ENCODE measurements around the gene HGF. TPM values are rescaled to one million over a fixed set of nuclear protein-coding genes. Genes with fewer than 3 reads are reported as not detected.

HGF gene
- total and polyA plus RNA-seq, 2 donors (not counting 1 experiment from before 2014, with no cell fraction given), result 0.25 TPM; not detected in 1

DNA sequence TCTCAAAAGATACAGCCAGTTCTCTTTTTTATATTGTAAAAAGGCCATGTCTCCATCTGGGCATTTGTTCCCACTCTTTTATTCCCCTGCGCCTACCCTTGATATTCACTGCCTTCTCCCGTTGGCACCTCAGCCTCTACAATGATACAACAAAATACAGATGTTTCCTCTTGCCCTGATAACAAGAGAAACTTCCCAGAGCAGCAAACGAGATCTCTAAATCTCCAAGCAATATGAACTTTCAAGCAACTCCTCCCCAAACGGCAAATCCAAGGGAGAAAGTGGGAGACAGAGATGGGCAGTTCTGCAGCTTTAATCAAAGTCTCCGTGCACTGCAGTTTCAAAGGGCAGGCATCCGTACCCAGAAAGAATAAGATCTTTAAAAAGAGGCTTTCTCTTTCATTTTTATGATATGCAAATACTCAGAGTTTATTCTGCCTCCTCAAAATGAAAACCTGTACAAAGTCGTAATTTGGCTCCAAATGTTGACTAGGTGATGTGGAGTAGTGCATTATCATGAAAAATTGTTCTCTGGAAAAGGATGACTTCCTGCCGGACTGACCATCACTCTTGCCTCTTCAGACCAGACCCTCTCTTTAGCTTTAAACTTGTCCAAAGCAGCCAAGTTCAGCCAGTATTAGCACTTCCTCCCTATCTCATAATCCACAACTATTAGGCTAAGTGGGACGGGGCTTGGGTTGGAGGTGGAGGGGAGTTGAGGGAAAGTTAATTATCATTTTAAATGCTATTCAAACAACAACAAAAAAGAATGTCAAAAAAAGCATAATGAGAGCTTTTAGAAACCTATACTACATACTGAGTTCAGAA is 682 bp downstream of the HGF start:
- Mint-ChIP-seq H3K27ac (no peak overlapping the region), H3K27me3 (no peaks in the 10 kb centered on the region), H3K9me3 (ENCODE audit: insufficient read depth) (no peaks in the 10 kb centered on the region), H3K4me3 (peak overlapping the region; percentile 71), H3K4me1 (peaks cover 9% of the 10 kb centered on the region)
- no peak overlapping the region for H3K27ac ChIP-seq (ENCODE audit: low read length in 2 of 2)
- ChIA-PET CTCF (no interaction called here), POLR2A (no interaction called here)
- intact Hi-C loops (cut with micrococcal nuclease), result no loop called here
- H3K36me3 ChIP-seq (replicated peaks in 1 of 2; ENCODE audit: control extremely low read depth in 1 of 2, control insufficient read depth in 1 of 2, extremely low read depth in 1 of 2, insufficient read depth in 2 of 2, low read length in 1 of 2), result no peaks in the 10 kb centered on the region
- ATAC-seq (ENCODE audit: low read depth), result no peak
- WGBS (ENCODE audit: insufficient coverage), result 4% methylated on average over 4 of the region's 9 CpGs
- H3K79me2 ChIP-seq (ENCODE audit: control insufficient read depth, insufficient read depth, low read length), result no peaks in the 10 kb centered on the region
- H3K4me2 ChIP-seq (replicated peaks; ENCODE audit: low read depth, low read length, poor library complexity, severe bottlenecking), result peak overlapping the region; percentile 45
- TF ChIP-seq, protein P1, sequence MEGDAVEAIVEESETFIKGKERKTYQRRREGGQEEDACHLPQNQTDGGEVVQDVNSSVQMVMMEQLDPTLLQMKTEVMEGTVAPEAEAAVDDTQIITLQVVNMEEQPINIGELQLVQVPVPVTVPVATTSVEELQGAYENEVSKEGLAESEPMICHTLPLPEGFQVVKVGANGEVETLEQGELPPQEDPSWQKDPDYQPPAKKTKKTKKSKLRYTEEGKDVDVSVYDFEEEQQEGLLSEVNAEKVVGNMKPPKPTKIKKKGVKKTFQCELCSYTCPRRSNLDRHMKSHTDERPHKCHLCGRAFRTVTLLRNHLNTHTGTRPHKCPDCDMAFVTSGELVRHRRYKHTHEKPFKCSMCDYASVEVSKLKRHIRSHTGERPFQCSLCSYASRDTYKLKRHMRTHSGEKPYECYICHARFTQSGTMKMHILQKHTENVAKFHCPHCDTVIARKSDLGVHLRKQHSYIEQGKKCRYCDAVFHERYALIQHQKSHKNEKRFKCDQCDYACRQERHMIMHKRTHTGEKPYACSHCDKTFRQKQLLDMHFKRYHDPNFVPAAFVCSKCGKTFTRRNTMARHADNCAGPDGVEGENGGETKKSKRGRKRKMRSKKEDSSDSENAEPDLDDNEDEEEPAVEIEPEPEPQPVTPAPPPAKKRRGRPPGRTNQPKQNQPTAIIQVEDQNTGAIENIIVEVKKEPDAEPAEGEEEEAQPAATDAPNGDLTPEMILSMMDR (IDR thresholded peaks at IDR 0.05), result no peak
- TF ChIP-seq EZH2 (IDR thresholded peaks at IDR 0.05; ENCODE audit: borderline replicate concordance, insufficient read depth, low read depth, low read length, poor library complexity, severe bottlenecking), result no peak
- DNase-seq, result no peak
- no peaks in the 10 kb centered on the region for H3K27me3 ChIP-seq (replicated peaks in 1 of 4; ENCODE audit: control extremely low read depth in 1 of 4, control insufficient read depth in 3 of 4, insufficient read depth in 4 of 4, low read length in 3 of 4)
- no peaks in the 10 kb centered on the region for H3K9me3 ChIP-seq (ENCODE audit: control extremely low read depth in 1 of 3, control insufficient read depth in 2 of 3, insufficient read depth in 1 of 3, low read length in 2 of 3)
- H3K9ac ChIP-seq (ENCODE audit: low read length), result peak overlapping the region; percentile 44
- peak overlapping the region; percentile 54 for H2AFZ ChIP-seq (ENCODE audit: insufficient read depth, low read depth, low read length, poor library complexity, severe bottlenecking)
- peak overlapping the region in 4 of 5 experiments; percentile 10 to 77 (median 17) for H3K4me3 ChIP-seq (ENCODE audit: control extremely low read depth in 1 of 5, extremely low read depth in 1 of 5, insufficient read depth in 1 of 5, low read depth in 2 of 5, low read length in 4 of 5)
- no peaks in the 10 kb centered on the region for H4K20me1 ChIP-seq (ENCODE audit: control insufficient read depth, insufficient read depth, low read length, poor library complexity, severe bottlenecking)
- H3K4me1 ChIP-seq (ENCODE audit: control insufficient read depth in 2 of 2, insufficient read depth in 2 of 2, low read length in 2 of 2), result no peaks in the 10 kb centered on the region

DNA sequence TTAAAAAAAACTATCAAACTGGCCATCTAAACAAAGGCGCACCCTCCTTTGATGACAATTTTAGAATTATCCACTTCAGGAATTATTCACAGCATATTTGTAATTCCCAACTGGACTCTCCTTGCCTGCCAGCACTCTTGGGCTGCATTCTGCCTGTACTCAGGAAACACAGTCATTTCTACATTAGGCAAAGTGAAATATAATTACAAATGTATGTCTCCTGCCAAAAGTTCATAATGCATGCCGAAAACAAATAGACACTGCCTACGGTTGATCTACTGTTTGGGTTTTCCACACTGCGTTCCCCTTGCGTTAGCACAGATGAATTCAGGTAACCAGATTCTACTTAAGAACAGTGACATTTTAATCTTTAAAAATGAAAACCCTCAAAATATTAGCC is 1.9 kb downstream of the HGF start:
- CTCF ChIA-PET, result no interaction called here
- no peak overlapping the region for H3K27ac ChIP-seq (ENCODE audit: low read length in 2 of 2)
- TF ChIP-seq, protein P1 (IDR thresholded peaks at IDR 0.05), result no peak
- no peak for TF ChIP-seq EZH2 (IDR thresholded peaks at IDR 0.05; ENCODE audit: borderline replicate concordance, insufficient read depth, low read depth, low read length, poor library complexity, severe bottlenecking)
- no peaks in the 10 kb centered on the region for H3K79me2 ChIP-seq (ENCODE audit: control insufficient read depth, insufficient read depth, low read length)
- no peak overlapping the region for H3K4me3 ChIP-seq (ENCODE audit: control extremely low read depth in 1 of 5, extremely low read depth in 1 of 5, insufficient read depth in 1 of 5, low read depth in 2 of 5, low read length in 4 of 5)
- Mint-ChIP-seq H3K4me1 (peaks cover 9% of the 10 kb centered on the region), H3K27me3 (no peaks in the 10 kb centered on the region), H3K27ac (no peak overlapping the region), H3K9me3 (ENCODE audit: insufficient read depth) (no peaks in the 10 kb centered on the region), H3K4me3 (no peak overlapping the region)
- no peak overlapping the region for H3K9ac ChIP-seq (ENCODE audit: low read length)
- H3K4me2 ChIP-seq (replicated peaks; ENCODE audit: low read depth, low read length, poor library complexity, severe bottlenecking), result no peak overlapping the region
- no peak overlapping the region for H2AFZ ChIP-seq (ENCODE audit: insufficient read depth, low read depth, low read length, poor library complexity, severe bottlenecking)
- no peaks in the 10 kb centered on the region for H3K4me1 ChIP-seq (ENCODE audit: control insufficient read depth in 2 of 2, insufficient read depth in 2 of 2, low read length in 2 of 2)
- DNase-seq (no peak), ATAC-seq (ENCODE audit: low read depth) (no peak)
- no peaks in the 10 kb centered on the region for H3K9me3 ChIP-seq (ENCODE audit: control extremely low read depth in 1 of 3, control insufficient read depth in 2 of 3, insufficient read depth in 1 of 3, low read length in 2 of 3)
- no peaks in the 10 kb centered on the region for H3K27me3 ChIP-seq (replicated peaks in 1 of 4; ENCODE audit: control extremely low read depth in 1 of 4, control insufficient read depth in 3 of 4, insufficient read depth in 4 of 4, low read length in 3 of 4)
- intact Hi-C loops (cut with micrococcal nuclease), result no loop called here
- POLR2A ChIA-PET, result no interaction called here
- WGBS (ENCODE audit: insufficient coverage), result 96% methylated on average over 3 of the region's 5 CpGs
- no peaks in the 10 kb centered on the region for H3K36me3 ChIP-seq (replicated peaks in 1 of 2; ENCODE audit: control extremely low read depth in 1 of 2, control insufficient read depth in 1 of 2, extremely low read depth in 1 of 2, insufficient read depth in 2 of 2, low read length in 1 of 2)
- H4K20me1 ChIP-seq (ENCODE audit: control insufficient read depth, insufficient read depth, low read length, poor library complexity, severe bottlenecking), result no peaks in the 10 kb centered on the region

Measured in B cell (primary cell).